HG03039 (cell line): ENCODE data around the gene MMD2.
A peak's percentile ranks its signal among the peaks of the same experiment; 100 is the strongest.
"Not testable (repeated sequence)": the region's sequence is repeated elsewhere in the genome, so short reads cannot be mapped to it uniquely, and the experiment has no call there.

Experiments used
- ATAC-seq: cut with Tn5 transposase; IDR thresholded peaks from one replicate; pipeline ENCODE4 v1.9.1; 2021; ENCODE audit warnings: mild to moderate bottlenecking, moderate library complexity; ENCODE audit not compliant: unreplicated experiment

MMD2 gene

GRCh38 chr7:4958477-4959301 lies at the start of gene MMD2:
MMD2 (minus strand) TSS chr7:4959187; CDS start chr7:4959017, 170 bp downstream.
- no peak for ATAC-seq

- ATAC-seq: no peak
These were observed 46.1 kb upstream of the MMD2 start for GRCh38 chr7:5005066-5005465.

- ATAC-seq: no peak
These were observed 42.9 kb upstream of the MMD2 start for GRCh38 chr7:5001911-5002310.

- no peak for ATAC-seq
These were observed 42.0 kb upstream of the MMD2 start for GRCh38 chr7:5001003-5001402.

- ATAC-seq: no peak
These were observed 40.5 kb upstream of the MMD2 start for GRCh38 chr7:4999369-4999950.

GRCh38 chr7:4998910-4999309 lies 39.9 kb upstream of the MMD2 start:
- ATAC-seq: no peak

- ATAC-seq: no peak
These were observed 39.3 kb upstream of the MMD2 start for GRCh38 chr7:4998244-4998643.

- ATAC-seq: no peak
These were observed 37.8 kb upstream of the MMD2 start for GRCh38 chr7:4996696-4997222.

- ATAC-seq: no peak
These were observed 36.5 kb upstream of the MMD2 start for GRCh38 chr7:4995429-4995969.

- ATAC-seq: no peak
These were observed 34.5 kb upstream of the MMD2 start for GRCh38 chr7:4993471-4993870.

- not testable (repeated sequence) for ATAC-seq
These were observed 23.8 kb upstream of the MMD2 start for GRCh38 chr7:4982741-4983140.

- not testable (repeated sequence) for ATAC-seq
These were observed 22.4 kb upstream of the MMD2 start for GRCh38 chr7:4981295-4981890.

GRCh38 chr7:4975626-4976025 lies 16.6 kb upstream of the MMD2 start:
- ATAC-seq: not testable (repeated sequence)

GRCh38 chr7:4973728-4974198 lies 14.8 kb upstream of the MMD2 start:
- ATAC-seq: peak; percentile 93

GRCh38 chr7:4972446-4972845 lies 13.5 kb upstream of the MMD2 start:
- not testable (repeated sequence) for ATAC-seq

- ATAC-seq: no peak
These were observed 6.5 kb upstream of the MMD2 start for GRCh38 chr7:4965295-4966022.

GRCh38 chr7:4964506-4964905 lies 5.5 kb upstream of the MMD2 start:
- ATAC-seq: no peak

GRCh38 chr7:4962872-4963775 lies 4.1 kb upstream of the MMD2 start:
- no peak for ATAC-seq

GRCh38 chr7:4960363-4960762 lies 1.4 kb upstream of the MMD2 start:
- ATAC-seq: no peak

- no peak for ATAC-seq
These were observed 906 bp upstream of the MMD2 start for GRCh38 chr7:4959893-4960292.
